Aorta (tissue), 5 donors: Measurements from ENCODE around the gene ZNF416. TPM values are rescaled to one million over a fixed set of nuclear protein-coding genes. Genes with fewer than 3 reads are reported as not detected.

Source experiments
- ATAC-seq: fragments of 200-7000 bp; cut with Tn5 transposase; one replicate; pipeline ENCODE4 v1.9.1; 2022; ENCODE audit warnings: moderate library complexity; ENCODE audit not compliant: low FRiP score
- DNase-seq, 2 donors: peaks; one replicate each; pipeline ENCODE4 v3.0.0-alpha.2; 2020
- H3K27ac ChIP-seq, 2 donors: one replicate each; pipeline ENCODE4 v1.5.1; 2013; ENCODE audit warnings: low read length in 2 of 2, mild to moderate bottlenecking in 2 of 2, moderate library complexity in 2 of 2, control low read depth in 1 of 2, inconsistent platforms in 1 of 2, low read depth in 1 of 2
- H3K27me3 ChIP-seq, 2 donors: one replicate each; pipeline ENCODE4 v1.6.1; 2013; ENCODE audit warnings: control low read depth in 1 of 2, low read length in 1 of 2, mild to moderate bottlenecking in 1 of 2, moderate library complexity in 1 of 2; ENCODE audit not compliant: insufficient read depth in 2 of 2, control insufficient read depth in 1 of 2
- H3K36me3 ChIP-seq, 2 donors: one replicate each; pipeline ENCODE4 v1.6.1; 2013; ENCODE audit warnings: control low read depth in 1 of 2, low read length in 1 of 2, mild to moderate bottlenecking in 1 of 2; ENCODE audit not compliant: insufficient read depth in 2 of 2, control insufficient read depth in 1 of 2
- H3K4me1 ChIP-seq, 2 donors: one replicate each; pipeline ENCODE4 v1.6.1; 2013; ENCODE audit warnings: low read length in 2 of 2, control low read depth in 1 of 2, mild to moderate bottlenecking in 1 of 2, moderate library complexity in 1 of 2; ENCODE audit not compliant: insufficient read depth in 2 of 2, control insufficient read depth in 1 of 2
- H3K4me3 ChIP-seq, 2 donors: one replicate each; pipeline ENCODE4 v1.5.1; 2013; ENCODE audit warnings: low read length in 2 of 2, control low read depth in 1 of 2, mild to moderate bottlenecking in 1 of 2
- H3K9me3 ChIP-seq: one replicate; pipeline ENCODE4 v1.6.1; 2013; ENCODE audit warnings: mild to moderate bottlenecking, low read length; ENCODE audit not compliant: control insufficient read depth
- WGBS, 2 donors: extraction: QIAGEN DNeasy Blood & Tissue Kit; methylation state at CpG; one replicate each; pipeline ENCODE4 v1.1.7; 2013; 5-methylcytosine and 5-hydroxymethylcytosine counted together
- intact Hi-C, 2 donors: fragments of 100-400 bp; cut with DNase I; formaldehyde crosslinking; loops; one replicate each; pipeline versions ENCODE4 v1.14.2 to v1.15.0; 2022
- polyA plus RNA-seq, 2 donors: library from polyadenylated mRNA; stranded (reverse); fragments of 200-250 nt; gene quantifications; one replicate each; pipeline ENCODE4 v1.2.3, GENCODE V29; 2013
- total RNA-seq, 2 donors: library from RNA; stranded (reverse); fragmentation: NEBNext Ultra II Directional; extraction: Animal tissue kit (Norgen Biotek cat#: 25700); gene quantifications; one replicate each; pipeline ENCODE4 v1.2.1, GENCODE V29; 2021
- donor health status: healthy with polysubstance abuse.
- donor health status: Bipolar disorder and iron deficiency.
- donor health status: DM: no; HTN: no; CAD: no.
- donor health status: DM: no; HTN: no; CAD: no.
- donor health status: DM: yes; HTN: yes; CAD: no.

The ZNF416 gene
- total and polyA plus RNA-seq, 4 donors: 1.5 to 6.1 (median 3.2) TPM

- intact Hi-C loops: no loop called here
- Histone ChIP-seq H3K27ac (no peak overlapping the region), H3K4me1 (peaks cover 0 to 2% of the 10 kb centered on the region in 2 donors), H3K4me3 (no peak overlapping the region), H3K36me3 (no peaks in the 10 kb centered on the region), H3K27me3 (no peaks in the 10 kb centered on the region), H3K9me3 (peaks cover 19% of the 10 kb centered on the region)
- 57 to 68% methylated on average over 1 of the region's 1 CpG for WGBS, 2 donors
- ATAC-seq: no peak
- DNase-seq: no peak
Measured at GRCh38 chr19:57563547-57563946, 15.2 kb downstream of the ZNF416 start.

DNA sequence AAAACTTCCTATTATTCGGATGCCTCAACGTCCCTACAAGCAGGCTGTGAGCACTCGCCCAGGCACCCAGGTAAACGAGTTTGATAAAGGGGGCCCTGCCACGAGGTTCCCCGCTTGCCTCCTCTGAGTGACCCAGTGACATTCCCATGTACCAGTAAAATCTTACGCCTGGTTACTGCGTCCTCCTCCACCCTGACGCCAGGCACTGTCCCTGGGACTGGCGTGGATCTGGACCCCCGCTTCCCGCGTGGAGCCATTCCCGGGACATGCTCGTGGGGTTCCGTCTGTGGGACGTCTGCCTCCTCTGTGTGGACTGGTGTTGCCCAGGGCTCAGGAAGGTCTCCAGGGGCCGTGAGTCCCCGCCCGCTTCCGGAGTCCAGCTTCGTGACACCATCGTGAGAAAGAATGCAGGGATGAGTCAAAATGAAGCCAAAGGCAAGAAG lies 18.6 kb downstream of the ZNF416 start:
- WGBS, 2 donors: 16 to 20% methylated on average over 23 of the region's 23 CpGs
- peaks cover 0 to 3% of the 10 kb centered on the region in 2 donors for H3K36me3 ChIP-seq
- DNase-seq: peak; percentile 46 to 80
- intact Hi-C loops: no loop called here
- H3K9me3 ChIP-seq: peaks cover 11% of the 10 kb centered on the region
- H3K27ac ChIP-seq: no peak overlapping the region
- peak; percentile 49 for ATAC-seq
- H3K27me3 ChIP-seq: no peaks in the 10 kb centered on the region
- H3K4me3 ChIP-seq: peak overlapping the region; percentile 5 to 87
- H3K4me1 ChIP-seq: peaks cover 0 to 2% of the 10 kb centered on the region in 2 donors

GRCh38 chr19:57559404-57560025 lies 19.2 kb downstream of the ZNF416 start, which contains the start of gene ZNF550:
Gene ZNF550 (minus strand): TSS chr19:57559863. CDS start chr19:57559682, 181 bp downstream.
- DNase-seq: peak; percentile 94 to 97
- peaks cover 0 to 5% of the 10 kb centered on the region in 2 donors for H3K36me3 ChIP-seq
- intact Hi-C loops: no loop called here
- peaks cover 12% of the 10 kb centered on the region for H3K9me3 ChIP-seq
- peaks cover 0 to 2% of the 10 kb centered on the region in 2 donors for H3K4me1 ChIP-seq
- ATAC-seq: peak; percentile 98
- peak within 1 kb of the TSS; percentile 8 to 87 for H3K4me3 ChIP-seq
- H3K27me3 ChIP-seq: no peaks in the 10 kb centered on the region
- no peak within 1 kb of the TSS for H3K27ac ChIP-seq
- 1% methylated on average over 49 to 56 of the region's 56 CpGs for WGBS, 2 donors

GRCh38 chr19:57559008-57559403 lies 19.7 kb downstream of the ZNF416 start:
- peaks cover 0 to 2% of the 10 kb centered on the region in 2 donors for H3K4me1 ChIP-seq
- H3K27me3 ChIP-seq: no peaks in the 10 kb centered on the region
- H3K4me3 ChIP-seq: peak overlapping the region; percentile 8 to 87
- ATAC-seq: no peak
- H3K36me3 ChIP-seq: peaks cover 0 to 10% of the 10 kb centered on the region in 2 donors
- 0% methylated on average over 22 of the region's 22 CpGs for WGBS, 2 donors
- no peak for DNase-seq
- H3K9me3 ChIP-seq: peaks cover 15% of the 10 kb centered on the region
- no peak overlapping the region for H3K27ac ChIP-seq
- intact Hi-C loops: no loop called here

- intact Hi-C loops: no loop called here
- 20 to 30% methylated on average over 6 of the region's 6 CpGs for WGBS, 2 donors
- H3K27ac ChIP-seq: no peak overlapping the region
Measured at GRCh38 chr19:57558525-57558924, 20.2 kb downstream of the ZNF416 start.

DNA sequence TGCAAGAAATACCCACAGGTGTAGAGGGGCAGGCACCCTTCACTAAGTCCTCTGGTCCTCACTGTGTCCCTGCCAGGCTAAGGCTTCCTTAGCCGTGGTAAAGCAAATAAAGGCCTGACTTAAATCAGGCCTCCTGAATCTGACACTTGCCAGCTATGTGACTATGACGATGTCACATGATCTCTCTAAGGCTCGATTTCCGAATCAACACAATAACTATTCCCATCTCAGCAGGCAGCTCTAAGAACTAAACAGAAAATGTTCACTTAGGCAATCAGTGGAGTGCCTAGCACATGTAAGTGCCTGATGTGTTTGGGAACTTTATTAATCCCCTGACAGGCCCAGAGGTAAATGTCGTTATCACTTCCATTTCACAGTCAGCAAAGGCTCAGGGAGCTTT lies 21.1 kb downstream of the ZNF416 start:
- H3K9me3 ChIP-seq: peaks cover 22% of the 10 kb centered on the region
- no peak for DNase-seq
- ATAC-seq: no peak
- H3K4me1 ChIP-seq: peaks cover 0 to 2% of the 10 kb centered on the region in 2 donors
- intact Hi-C loops: no loop called here
- no peak overlapping the region for H3K4me3 ChIP-seq
- peaks cover 0 to 14% of the 10 kb centered on the region in 2 donors for H3K36me3 ChIP-seq
- 78 to 81% methylated on average over 5 of the region's 5 CpGs for WGBS, 2 donors
- no peak overlapping the region for H3K27ac ChIP-seq
- no peaks in the 10 kb centered on the region for H3K27me3 ChIP-seq

More at GRCh38 chr19:57558525-57558924, 20.2 kb downstream of the ZNF416 start:
- ATAC-seq: no peak
- DNase-seq: no peak
- H3K4me1 ChIP-seq: peaks cover 0 to 2% of the 10 kb centered on the region in 2 donors
- H3K27me3 ChIP-seq: no peaks in the 10 kb centered on the region
- H3K4me3 ChIP-seq: peak overlapping the region; percentile 8 to 87
- H3K36me3 ChIP-seq: peaks cover 0 to 10% of the 10 kb centered on the region in 2 donors
- H3K9me3 ChIP-seq: peaks cover 16% of the 10 kb centered on the region

GRCh38 chr19:57552432-57552831 lies 26.3 kb downstream of the ZNF416 start:
- H3K36me3 ChIP-seq: peaks cover 17 to 37% of the 10 kb centered on the region in 2 donors
- intact Hi-C loops: no loop called here
- H3K4me3 ChIP-seq: no peak overlapping the region
- no peaks in the 10 kb centered on the region for H3K27me3 ChIP-seq
- 97 to 98% methylated on average over 2 of the region's 2 CpGs for WGBS, 2 donors
- H3K9me3 ChIP-seq: peaks cover 48% of the 10 kb centered on the region
- no peak overlapping the region for H3K27ac ChIP-seq
- ATAC-seq (no peak), DNase-seq (no peak)
- no peaks in the 10 kb centered on the region for H3K4me1 ChIP-seq

- no peak overlapping the region for H3K4me3 ChIP-seq
- intact Hi-C loops: no loop called here
- no peaks in the 10 kb centered on the region for H3K4me1 ChIP-seq
- H3K9me3 ChIP-seq: peaks cover 37% of the 10 kb centered on the region
- ATAC-seq: no peak
- H3K27ac ChIP-seq: no peak overlapping the region
- 97 to 100% methylated on average over 1 of the region's 1 CpG for WGBS, 2 donors
- no peaks in the 10 kb centered on the region for H3K27me3 ChIP-seq
- no peak for DNase-seq
- peaks cover 26 to 51% of the 10 kb centered on the region in 2 donors for H3K36me3 ChIP-seq
Measured at GRCh38 chr19:57546513-57546912, 32.2 kb downstream of the ZNF416 start.

DNA sequence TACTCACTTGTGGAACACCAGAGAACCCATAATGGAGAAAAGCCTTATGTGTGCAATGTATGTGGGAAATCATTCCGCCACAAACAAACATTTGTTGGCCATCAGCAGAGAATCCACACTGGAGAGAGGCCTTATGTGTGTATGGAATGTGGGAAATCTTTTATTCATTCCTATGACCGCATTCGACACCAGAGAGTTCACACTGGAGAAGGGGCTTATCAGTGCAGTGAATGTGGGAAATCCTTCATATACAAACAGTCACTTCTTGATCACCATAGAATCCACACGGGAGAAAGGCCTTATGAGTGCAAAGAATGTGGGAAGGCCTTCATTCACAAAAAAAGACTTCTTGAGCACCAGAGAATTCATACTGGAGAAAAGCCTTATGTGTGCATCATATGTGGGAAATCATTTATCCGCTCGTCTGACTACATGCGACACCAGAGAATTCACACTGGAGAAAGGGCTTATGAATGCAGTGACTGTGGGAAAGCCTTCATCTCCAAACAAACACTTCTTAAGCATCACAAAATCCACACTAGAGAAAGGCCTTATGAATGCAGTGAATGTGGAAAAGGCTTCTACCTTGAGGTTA lies 40.7 kb downstream of the ZNF416 start:
- H3K27ac ChIP-seq: no peak overlapping the region
- peaks cover 65% of the 10 kb centered on the region for H3K9me3 ChIP-seq
- H3K4me3 ChIP-seq: peak overlapping the region in 1 of 2 donors; percentile 23
- WGBS, 2 donors: 97 to 98% methylated on average over 7 of the region's 7 CpGs
- H3K36me3 ChIP-seq: peaks cover 44 to 48% of the 10 kb centered on the region in 2 donors
- H3K27me3 ChIP-seq: no peaks in the 10 kb centered on the region
- no peak for DNase-seq
- no peaks in the 10 kb centered on the region for H3K4me1 ChIP-seq
- intact Hi-C loops: no loop called here
- ATAC-seq: no peak
